ENCODE data around the gene RBM33.

GRCh38 chr7:155759740-155760430 lies 115.4 kb downstream of the RBM33 start:
- TF ChIP-seq, protein P1, sequence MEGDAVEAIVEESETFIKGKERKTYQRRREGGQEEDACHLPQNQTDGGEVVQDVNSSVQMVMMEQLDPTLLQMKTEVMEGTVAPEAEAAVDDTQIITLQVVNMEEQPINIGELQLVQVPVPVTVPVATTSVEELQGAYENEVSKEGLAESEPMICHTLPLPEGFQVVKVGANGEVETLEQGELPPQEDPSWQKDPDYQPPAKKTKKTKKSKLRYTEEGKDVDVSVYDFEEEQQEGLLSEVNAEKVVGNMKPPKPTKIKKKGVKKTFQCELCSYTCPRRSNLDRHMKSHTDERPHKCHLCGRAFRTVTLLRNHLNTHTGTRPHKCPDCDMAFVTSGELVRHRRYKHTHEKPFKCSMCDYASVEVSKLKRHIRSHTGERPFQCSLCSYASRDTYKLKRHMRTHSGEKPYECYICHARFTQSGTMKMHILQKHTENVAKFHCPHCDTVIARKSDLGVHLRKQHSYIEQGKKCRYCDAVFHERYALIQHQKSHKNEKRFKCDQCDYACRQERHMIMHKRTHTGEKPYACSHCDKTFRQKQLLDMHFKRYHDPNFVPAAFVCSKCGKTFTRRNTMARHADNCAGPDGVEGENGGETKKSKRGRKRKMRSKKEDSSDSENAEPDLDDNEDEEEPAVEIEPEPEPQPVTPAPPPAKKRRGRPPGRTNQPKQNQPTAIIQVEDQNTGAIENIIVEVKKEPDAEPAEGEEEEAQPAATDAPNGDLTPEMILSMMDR (IDR thresholded peaks at IDR 0.05): no peak
- TF ChIP-seq EP300 (IDR thresholded peaks at IDR 0.05; ENCODE audit: low read depth) (no peak), POLR2AphosphoS5 (IDR thresholded peaks at IDR 0.05) (peak in 1 of 3 donors; percentile 32), POLR2A (IDR thresholded peaks at IDR 0.05) (no peak)
